GM12874 (cell line): ENCODE measurements around the gene KRTAP4-16.
"Not testable (repeated sequence)": the region's sequence is repeated elsewhere in the genome, so short reads cannot be mapped to it uniquely, and the experiment has no call there.

Source experiments
- TF ChIP-seq, protein P1 (sequence below): IDR thresholded peaks from 2 replicates; pipeline ENCODE4 v1.5.1; 2011; ENCODE audit warnings: low read depth, mild to moderate bottlenecking, control low read depth, low read length, moderate library complexity; ENCODE audit not compliant: insufficient read depth

The KRTAP4-16 gene

DNA sequence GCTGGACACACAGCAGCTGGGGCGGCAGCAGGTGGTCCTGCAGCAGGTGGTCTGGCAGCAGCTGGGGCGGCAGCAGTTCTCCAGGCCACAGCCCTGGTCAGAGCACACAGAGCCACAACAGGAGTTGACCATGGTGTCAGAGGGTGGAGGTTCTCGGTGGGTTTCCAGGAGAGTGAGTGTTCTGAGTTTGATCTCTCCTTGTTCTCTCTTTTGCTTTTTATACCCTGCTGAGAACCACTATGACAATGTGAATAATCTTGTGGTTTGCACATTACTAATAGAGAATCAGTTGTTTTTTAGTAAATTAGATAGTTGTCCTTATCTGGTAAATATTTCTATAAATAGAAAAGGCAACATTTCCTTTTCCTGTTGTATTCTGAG lies 22.0 kb upstream of the KRTAP4-16 start, which contains the start of gene KRTAP4-12:
Gene KRTAP4-12 (minus strand): TSS at position 192 of the 381 bp plus-strand sequence. CDS start 60 bp downstream, at position 132.
- TF ChIP-seq, protein P1, sequence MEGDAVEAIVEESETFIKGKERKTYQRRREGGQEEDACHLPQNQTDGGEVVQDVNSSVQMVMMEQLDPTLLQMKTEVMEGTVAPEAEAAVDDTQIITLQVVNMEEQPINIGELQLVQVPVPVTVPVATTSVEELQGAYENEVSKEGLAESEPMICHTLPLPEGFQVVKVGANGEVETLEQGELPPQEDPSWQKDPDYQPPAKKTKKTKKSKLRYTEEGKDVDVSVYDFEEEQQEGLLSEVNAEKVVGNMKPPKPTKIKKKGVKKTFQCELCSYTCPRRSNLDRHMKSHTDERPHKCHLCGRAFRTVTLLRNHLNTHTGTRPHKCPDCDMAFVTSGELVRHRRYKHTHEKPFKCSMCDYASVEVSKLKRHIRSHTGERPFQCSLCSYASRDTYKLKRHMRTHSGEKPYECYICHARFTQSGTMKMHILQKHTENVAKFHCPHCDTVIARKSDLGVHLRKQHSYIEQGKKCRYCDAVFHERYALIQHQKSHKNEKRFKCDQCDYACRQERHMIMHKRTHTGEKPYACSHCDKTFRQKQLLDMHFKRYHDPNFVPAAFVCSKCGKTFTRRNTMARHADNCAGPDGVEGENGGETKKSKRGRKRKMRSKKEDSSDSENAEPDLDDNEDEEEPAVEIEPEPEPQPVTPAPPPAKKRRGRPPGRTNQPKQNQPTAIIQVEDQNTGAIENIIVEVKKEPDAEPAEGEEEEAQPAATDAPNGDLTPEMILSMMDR: not testable (repeated sequence)

DNA sequence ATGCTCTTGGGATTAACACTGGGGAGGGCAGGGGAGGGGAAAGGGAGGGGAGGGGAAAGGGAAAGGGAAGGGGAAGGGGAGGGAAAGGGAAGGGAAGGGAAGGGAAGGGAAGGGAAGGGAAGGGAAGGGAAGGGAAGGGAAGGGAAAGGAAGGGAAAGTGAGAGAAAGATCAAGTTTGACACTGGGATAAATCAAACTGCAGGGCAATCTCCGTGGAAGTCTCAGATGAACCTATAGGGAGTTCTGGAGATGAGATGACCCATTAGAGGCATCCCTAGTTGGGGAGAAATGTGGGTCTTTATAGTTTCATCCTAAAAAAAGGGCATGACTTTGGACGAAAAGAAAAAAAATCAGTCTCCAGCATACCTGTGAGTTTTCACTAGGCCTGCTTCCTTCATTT lies 19.7 kb upstream of the KRTAP4-16 start:
- TF ChIP-seq, protein P1: no peak

- TF ChIP-seq, protein P1: no peak
Observed at GRCh38 chr17:41118721-41119120, 16.7 kb upstream of the KRTAP4-16 start.

DNA sequence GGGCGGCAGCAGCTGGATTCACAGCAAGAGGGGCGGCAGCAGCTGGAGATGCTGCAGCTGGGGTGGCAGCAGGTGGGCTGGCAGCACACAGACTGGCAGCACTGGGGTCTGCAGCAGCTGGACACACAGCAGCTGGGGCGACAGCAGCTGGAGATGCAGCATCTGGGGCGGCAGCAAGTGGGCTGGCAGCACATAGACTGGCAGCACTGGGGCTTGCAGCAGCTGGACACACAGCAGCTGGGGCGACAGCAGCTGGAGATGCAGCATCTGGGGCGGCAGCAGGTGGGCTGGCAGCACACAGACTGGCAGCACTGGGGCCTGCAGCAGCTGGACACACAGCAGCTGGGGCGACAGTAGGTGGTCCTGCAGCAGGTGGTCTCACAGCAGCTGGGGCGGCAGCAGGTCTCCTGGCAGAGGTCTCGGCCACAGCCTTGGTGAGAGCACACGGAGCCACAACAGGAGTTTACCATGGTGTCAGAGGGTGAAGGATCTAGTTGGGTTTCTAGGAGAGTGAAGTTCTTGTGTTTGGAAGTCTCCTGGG lies 15.9 kb upstream of the KRTAP4-16 start, which contains the start of gene KRTAP4-11:
Gene KRTAP4-11 (minus strand): TSS at position 528 of the 541 bp plus-strand sequence. CDS start 58 bp downstream, at position 470.
- TF ChIP-seq, protein P1: not testable (repeated sequence)

GRCh38 chr17:41116297-41116696 lies 14.3 kb upstream of the KRTAP4-16 start:
- TF ChIP-seq, protein P1: no peak

DNA sequence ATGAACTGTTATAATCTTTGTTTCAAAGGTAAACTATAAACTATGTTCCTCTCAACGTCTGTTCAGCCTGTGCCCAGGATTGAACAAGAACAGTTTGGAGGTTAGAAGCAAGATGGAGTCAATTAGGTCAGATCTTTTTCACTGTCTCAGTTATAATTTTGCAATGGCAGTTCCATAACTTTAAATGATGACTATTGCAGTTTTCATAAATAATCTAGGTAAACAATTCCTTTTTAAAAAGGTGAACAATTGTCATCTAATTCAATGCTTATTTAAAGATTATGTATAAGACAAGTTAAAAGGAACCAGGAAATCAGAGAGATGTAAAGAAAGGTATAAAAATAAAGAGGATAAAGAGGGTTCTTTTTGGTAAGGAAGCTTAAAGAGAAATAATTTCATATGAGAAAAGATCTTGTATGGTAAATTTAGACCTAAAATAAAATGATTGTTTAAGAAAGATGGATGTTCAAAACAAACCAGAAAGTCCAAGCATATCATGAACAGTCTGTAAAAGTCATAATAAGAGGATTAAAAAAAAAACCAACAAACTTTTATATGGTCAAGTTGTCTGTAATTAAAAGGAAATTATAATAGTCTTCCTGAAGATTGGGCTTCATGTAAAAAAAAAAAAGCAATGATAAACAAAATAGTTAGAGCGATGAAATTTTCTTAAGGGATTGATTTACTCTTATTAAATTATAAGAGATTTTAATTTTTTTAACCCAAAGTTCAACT lies 9.3 kb upstream of the KRTAP4-16 start:
- TF ChIP-seq, protein P1: no peak

DNA sequence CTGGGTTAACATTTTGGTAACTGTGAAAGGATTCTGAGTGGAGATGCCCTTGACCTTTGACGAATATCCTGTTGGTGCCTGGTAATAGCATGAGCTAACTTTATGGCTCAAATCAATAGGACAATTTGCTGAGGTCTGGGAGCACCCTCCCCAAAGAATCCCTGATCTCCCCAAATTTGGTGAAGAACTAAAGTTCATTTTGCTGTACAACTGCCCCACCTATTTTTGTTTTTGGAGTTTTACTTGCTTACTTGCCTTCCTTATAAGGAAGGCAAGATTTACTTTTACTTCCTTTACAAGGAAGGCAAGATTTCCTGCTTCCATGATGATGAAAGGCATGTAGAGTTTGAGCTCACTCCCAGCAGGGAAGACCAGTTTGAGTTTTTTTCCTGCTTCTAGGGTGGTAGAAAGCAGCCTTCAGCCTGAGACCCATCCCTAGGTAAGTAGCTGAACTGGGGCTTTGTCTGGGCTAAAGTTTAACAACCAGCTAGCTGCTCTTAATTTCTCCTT lies 6.0 kb upstream of the KRTAP4-16 start:
- TF ChIP-seq, protein P1: no peak
